OCI-LY3 (cell line): Measurements from ENCODE around the gene XNDC1N.

Source experiments
- H2AFZ ChIP-seq: fragments of 200-600, 300-600 bp; shearing (Covaris generic); 2 replicates; pipeline ENCODE4 v1.6.0; 2014; ENCODE audit warnings: antibody characterized with exemption, low read depth, low read length
- H3K27ac ChIP-seq: fragments of 200-600, 300-600 bp; sonication (generic); 2 replicates; pipeline ENCODE4 v1.5.1; 2014; ENCODE audit warnings: mild to moderate bottlenecking, low read length, moderate library complexity, mixed read lengths
- H3K27me3 ChIP-seq: fragments of 200-600, 300-600 bp; sonication (generic); 2 replicates; pipeline ENCODE4 v1.6.1; 2014; ENCODE audit warnings: low read depth, low read length, mixed read lengths
- H3K36me3 ChIP-seq: fragments of 200-600, 300-600 bp; sonication (generic); replicated peaks from 2 replicates; pipeline ENCODE3; 2014; ENCODE audit warnings: low read depth, low read length, mixed read lengths
- H3K4me1 ChIP-seq: fragments of 300-600, 200-600 bp; sonication (generic); 2 replicates; pipeline ENCODE4 v1.6.1; 2014; ENCODE audit warnings: low read length, mixed read lengths
- H3K4me2 ChIP-seq: fragments of 200-600, 300-600 bp; sonication (generic); 2 replicates; pipeline ENCODE4 v1.6.1; 2014; ENCODE audit warnings: low read length, mixed read lengths
- H3K4me3 ChIP-seq: fragments of 300-600, 200-600 bp; sonication (generic); 2 replicates; pipeline ENCODE4 v1.5.1; 2014; ENCODE audit warnings: antibody characterized with exemption, mild to moderate bottlenecking, low read length, moderate library complexity
- H3K79me2 ChIP-seq: fragments of 300-600, 200-600 bp; shearing (Covaris generic); 2 replicates; pipeline ENCODE4 v1.6.1; 2014; ENCODE audit warnings: mild to moderate bottlenecking, low read length, mixed read lengths
- H3K9ac ChIP-seq: fragments of 300-600, 200-600 bp; shearing (Covaris generic); 2 replicates; pipeline ENCODE4 v1.6.0; 2014; ENCODE audit warnings: mild to moderate bottlenecking, low read length, moderate library complexity
- H3K9me3 ChIP-seq: fragments of 200-600, 300-600 bp; shearing (Covaris generic); 2 replicates; pipeline ENCODE4 v1.6.1; 2014; ENCODE audit warnings: low read length, mixed read lengths; ENCODE audit not compliant: insufficient read depth
- H4K20me1 ChIP-seq: fragments of 200-600, 300-600 bp; sonication (generic); 2 replicates; pipeline ENCODE4 v1.6.1; 2016; ENCODE audit warnings: low read length, mixed read lengths; ENCODE audit not compliant: insufficient read depth
- CTCF ChIP-seq: fragments of 200-600, 300-600 bp; sonication (generic); IDR thresholded peaks from 2 replicates; pipeline ENCODE4 v1.5.1; 2014; ENCODE audit warnings: antibody characterized with exemption, low read length, low read depth
- EZH2phosphoT487 ChIP-seq: fragments of 200-600 bp; shearing (Covaris generic); IDR thresholded peaks from 2 replicates; pipeline ENCODE4 v1.6.1; 2018; ENCODE audit warnings: antibody characterized with exemption, mixed run types, low read depth

XNDC1N gene

GRCh38 chr11:71955898-71956456 is 27.6 kb upstream of the XNDC1N start:
- Histone ChIP-seq H3K27ac (no peak overlapping the region), H4K20me1 (peaks cover 66% of the 10 kb centered on the region), H3K36me3 (peaks cover 12% of the 10 kb centered on the region), H3K4me2 (no peak overlapping the region), H2AFZ (no peak overlapping the region), H3K9ac (no peak overlapping the region), H3K27me3 (no peaks in the 10 kb centered on the region), H3K9me3 (no peaks in the 10 kb centered on the region), H3K79me2 (peaks cover 80% of the 10 kb centered on the region), H3K4me1 (no peaks in the 10 kb centered on the region), H3K4me3 (no peak overlapping the region)
- TF ChIP-seq EZH2phosphoT487: no peak
- TF ChIP-seq CTCF: no peak

- Histone ChIP-seq H3K27ac (no peak overlapping the region), H3K27me3 (no peaks in the 10 kb centered on the region), H2AFZ (no peak overlapping the region), H3K9me3 (no peaks in the 10 kb centered on the region), H3K79me2 (peaks cover 98% of the 10 kb centered on the region), H3K4me1 (no peaks in the 10 kb centered on the region), H3K9ac (no peak overlapping the region), H3K36me3 (no peaks in the 10 kb centered on the region), H3K4me2 (no peak overlapping the region), H4K20me1 (peaks cover 64% of the 10 kb centered on the region), H3K4me3 (no peak overlapping the region)
- TF ChIP-seq CTCF (no peak), EZH2phosphoT487 (no peak)
Measured at GRCh38 chr11:71951741-71952310, 23.4 kb upstream of the XNDC1N start.

GRCh38 chr11:71949034-71949433 is 20.6 kb upstream of the XNDC1N start:
- Histone ChIP-seq H3K27me3 (no peaks in the 10 kb centered on the region), H3K4me3 (no peak overlapping the region), H3K9ac (no peak overlapping the region), H3K36me3 (peaks cover 5% of the 10 kb centered on the region), H4K20me1 (peaks cover 43% of the 10 kb centered on the region), H2AFZ (no peak overlapping the region), H3K4me2 (no peak overlapping the region), H3K27ac (no peak overlapping the region), H3K79me2 (peaks cover 96% of the 10 kb centered on the region), H3K4me1 (peaks cover 5% of the 10 kb centered on the region), H3K9me3 (no peaks in the 10 kb centered on the region)
- TF ChIP-seq CTCF (no peak), EZH2phosphoT487 (no peak)

- TF ChIP-seq EZH2phosphoT487 (no peak), CTCF (no peak)
- Histone ChIP-seq H3K27me3 (no peaks in the 10 kb centered on the region), H3K9ac (no peak overlapping the region), H3K4me3 (no peak overlapping the region), H3K36me3 (peaks cover 5% of the 10 kb centered on the region), H3K79me2 (peaks cover 96% of the 10 kb centered on the region), H2AFZ (no peak overlapping the region), H3K9me3 (no peaks in the 10 kb centered on the region), H3K4me2 (no peak overlapping the region), H4K20me1 (peaks cover 40% of the 10 kb centered on the region), H3K27ac (no peak overlapping the region), H3K4me1 (peaks cover 11% of the 10 kb centered on the region)
Measured at GRCh38 chr11:71948314-71949027, 20.1 kb upstream of the XNDC1N start.
